Ovary (tissue), 9 donors: ENCODE results near the gene LDLRAD4. TPM values are rescaled to one million over a fixed set of nuclear protein-coding genes. Genes with fewer than 3 reads are reported as not detected.
"Not testable (repeated sequence)": the region's sequence is repeated elsewhere in the genome, so short reads cannot be mapped to it uniquely, and the experiment has no call there.

ENCODE experiments used
- DNase-seq, 5 donors: peaks; one replicate each; pipeline ENCODE4 v3.0.0-alpha.2; 2019 to 2020
- H3K27ac ChIP-seq, 2 donors: fragments of 200-600 bp; one replicate each; pipeline versions ENCODE4 v1.5.1 to v1.8.0; 2019 to 2022
- H3K27me3 ChIP-seq: fragments of 200-600 bp; one replicate; pipeline ENCODE4 v1.8.0; 2022
- H3K36me3 ChIP-seq: fragments of 200-600 bp; sonication (generic); one replicate; pipeline ENCODE4 v1.5.1; 2019
- H3K4me1 ChIP-seq: one replicate; pipeline ENCODE4 v1.8.1; 2013; ENCODE audit warnings: mild to moderate bottlenecking, moderate library complexity; ENCODE audit not compliant: insufficient read depth
- H3K4me3 ChIP-seq: fragments of 200-600 bp; sonication (generic); one replicate; pipeline ENCODE4 v1.5.1; 2017
- H3K9me3 ChIP-seq, 2 donors: fragments of 200-600 bp in 1 of 2; sonication (generic) in 1 of 2; one replicate each; pipeline versions ENCODE4 v1.5.1 to v1.8.1; 2013 to 2019; ENCODE audit warnings: mild to moderate bottlenecking in 1 of 2, moderate library complexity in 1 of 2
- CTCF ChIP-seq, 3 donors: fragments of 450-650 bp in 2 of 3; fragments of 200-600 bp in 1 of 3; IDR thresholded peaks; one replicate each; pipeline versions ENCODE4 v1.5.1 to v1.8.0; 2016 to 2022; ENCODE audit warnings: antibody characterized with exemption in 3 of 3, mild to moderate bottlenecking in 1 of 3
- EP300 ChIP-seq: sonication (generic); formaldehyde crosslinking; IDR thresholded peaks from one replicate; pipeline ENCODE4 v1.6.1; 2017; ENCODE audit warnings: antibody characterized with exemption
- POLR2A ChIP-seq: fragments of 450-650 bp; IDR thresholded peaks from one replicate; pipeline ENCODE4 v1.6.1; 2017; ENCODE audit warnings: antibody characterized with exemption, mild to moderate bottlenecking, moderate library complexity
- WGBS, 3 donors: extraction: QIAGEN DNeasy Blood & Tissue Kit in 1 of 3; methylation state at CpG; one replicate each; pipeline versions ENCODE4 v1.1.5 to v1.1.7; 2013 to 2017; 5-methylcytosine and 5-hydroxymethylcytosine counted together
- intact Hi-C, 4 donors: fragments of 100-400 bp; cut with DNase I; formaldehyde crosslinking; loops; one replicate each; pipeline versions ENCODE4 v1.11.0 to v1.15.1; 2022 to 2023
- polyA plus RNA-seq, 2 donors: library from polyadenylated mRNA; stranded (reverse); fragments of 200-250 nt in 1 of 2; fragments of 350-450 nt in 1 of 2; fragmentation: Illumina TruSeq in 1 of 2; extraction: RNeasy Lipid Tissue Mini Kit (QIAGEN cat#74804) in 1 of 2; gene quantifications; one replicate each; pipeline ENCODE4 v1.2.3, GENCODE V29; 2013 to 2014
- total RNA-seq, 7 donors: library from RNA; depleted of rRNA in 2 of 7; stranded (reverse); fragments of >200 nt in 2 of 7; fragmentation: NEBNext Ultra II Directional in 3 of 7; extraction: Animal tissue kit (Norgen Biotek cat#: 25700) in 3 of 7; gene quantifications; one replicate each; pipeline versions ENCODE4 v1.1.0 to v1.2.4, GENCODE V29; 2016 to 2023
- donor health status: DM: no; HTN: no; CAD: no; lungs with moderate emphysema.
- donor health status: DM: no; HTN: no; CAD: no.
- donor health status: Bipolar disorder and iron deficiency.
- donor health status: DM: yes; HTN: yes; CAD: no.
- donor health status: DM: no; HTN: no; CAD: no.
- donor health status: DM: yes; HTN: yes; CAD: no.

LDLRAD4 gene
- total and polyA plus RNA-seq, 9 donors: 2.3 to 31.6 (median 8.3) TPM

- H3K4me3 ChIP-seq: no peak overlapping the region
- 79 to 89% (median 83%) methylated on average over 5 of the region's 5 CpGs for WGBS, 3 donors
- intact Hi-C loops: no loop called here
- H3K9me3 ChIP-seq: no peaks in the 10 kb centered on the region
- no peak overlapping the region for H3K27ac ChIP-seq
- no peaks in the 10 kb centered on the region for H3K36me3 ChIP-seq
- DNase-seq: no peak
- no peaks in the 10 kb centered on the region for H3K4me1 ChIP-seq
- no peaks in the 10 kb centered on the region for H3K27me3 ChIP-seq
- TF ChIP-seq CTCF (IDR thresholded peaks at IDR 0.05) (no peak), EP300 (no peak), POLR2A (no peak)
Measured at GRCh38 chr18:13680612-13681011, 462.1 kb downstream of the LDLRAD4 start.

GRCh38 chr18:13681701-13682100 is 463.1 kb downstream of the LDLRAD4 start:
- TF ChIP-seq POLR2A (no peak), CTCF (IDR thresholded peaks at IDR 0.05) (no peak), EP300 (no peak)
- no peaks in the 10 kb centered on the region for H3K36me3 ChIP-seq
- H3K9me3 ChIP-seq: no peaks in the 10 kb centered on the region
- H3K27me3 ChIP-seq: no peaks in the 10 kb centered on the region
- WGBS, 3 donors: 93 to 96% (median 95%) methylated on average over 6 of the region's 6 CpGs
- no peak for DNase-seq
- no peak overlapping the region for H3K4me3 ChIP-seq
- intact Hi-C loops: no loop called here
- H3K4me1 ChIP-seq: no peaks in the 10 kb centered on the region
- no peak overlapping the region for H3K27ac ChIP-seq

- TF ChIP-seq POLR2A (no peak), EP300 (no peak), CTCF (IDR thresholded peaks at IDR 0.05) (no peak)
- no peak overlapping the region for H3K4me3 ChIP-seq
- WGBS, 3 donors: 57 to 66% (median 63%) methylated on average over 4 of the region's 4 CpGs
- intact Hi-C loops: no loop called here
- no peak overlapping the region for H3K27ac ChIP-seq
- DNase-seq: no peak
- H3K4me1 ChIP-seq: no peaks in the 10 kb centered on the region
- H3K27me3 ChIP-seq: no peaks in the 10 kb centered on the region
- H3K36me3 ChIP-seq: no peaks in the 10 kb centered on the region
- no peaks in the 10 kb centered on the region for H3K9me3 ChIP-seq
Measured at GRCh38 chr18:13684546-13684945, 466.0 kb downstream of the LDLRAD4 start.

- TF ChIP-seq EP300 (no peak), POLR2A (no peak), CTCF (IDR thresholded peaks at IDR 0.05) (no peak)
- Histone ChIP-seq H3K27me3 (no peaks in the 10 kb centered on the region), H3K4me1 (no peaks in the 10 kb centered on the region), H3K27ac (no peak overlapping the region), H3K4me3 (no peak overlapping the region), H3K9me3 (no peaks in the 10 kb centered on the region), H3K36me3 (no peaks in the 10 kb centered on the region)
- 88 to 91% (median 90%) methylated on average over 21 of the region's 21 CpGs for WGBS, 3 donors
- DNase-seq: no peak
- intact Hi-C loops: no loop called here
Measured at GRCh38 chr18:13688191-13689136, 469.9 kb downstream of the LDLRAD4 start.

- DNase-seq, H3K27ac ChIP-seq, H3K36me3 ChIP-seq, intact Hi-C loops, H3K4me1 ChIP-seq, H3K9me3 ChIP-seq, H3K4me3 ChIP-seq, H3K27me3 ChIP-seq: not testable (repeated sequence)
- 96 to 98% (median 96%) methylated on average over 9 of the region's 9 CpGs for WGBS, 3 donors
Measured at GRCh38 chr18:13690060-13690459, 471.5 kb downstream of the LDLRAD4 start.

- intact Hi-C loops, H3K9me3 ChIP-seq, DNase-seq, H3K36me3 ChIP-seq, H3K4me1 ChIP-seq, H3K27me3 ChIP-seq, H3K4me3 ChIP-seq, H3K27ac ChIP-seq: not testable (repeated sequence)
- 92 to 95% (median 94%) methylated on average over 5 of the region's 5 CpGs for WGBS, 3 donors
Measured at GRCh38 chr18:13695337-13695736, 476.8 kb downstream of the LDLRAD4 start.
